Measurements from ENCODE around the gene RGS12.

RGS12 gene

GRCh38 chr4:3280466-3280865 is 12.4 kb upstream of the RGS12 start:
- no peak for DNase-seq

GRCh38 chr4:3283483-3283882 is 9.3 kb upstream of the RGS12 start:
- no peak for DNase-seq

DNA sequence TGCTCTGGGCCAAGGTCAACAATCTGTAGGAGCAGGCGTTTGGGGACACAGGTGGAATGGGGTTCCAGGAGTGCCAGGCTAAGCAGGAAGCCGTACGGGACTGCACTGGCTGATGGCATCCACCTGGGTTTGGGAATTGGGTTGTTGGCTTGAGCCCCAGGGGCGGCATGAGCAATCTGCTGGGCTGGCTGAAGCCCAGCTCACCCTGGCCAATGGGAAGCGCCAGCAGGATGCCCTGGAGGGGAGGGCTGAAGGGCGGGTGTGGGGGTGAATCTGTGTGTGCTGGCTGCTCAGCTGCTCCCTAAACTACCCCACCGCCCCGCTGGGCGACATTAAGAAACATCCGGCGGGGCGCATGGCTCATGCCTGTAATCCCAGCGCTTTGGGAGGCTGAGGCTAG is 8.9 kb upstream of the RGS12 start:
- peak; percentile 25 for DNase-seq

- no peak for DNase-seq
Observed at GRCh38 chr4:3284734-3285557, 7.9 kb upstream of the RGS12 start.

GRCh38 chr4:3285558-3286334 is 7.1 kb upstream of the RGS12 start:
- DNase-seq, result no peak

- DNase-seq, result no peak
Observed at GRCh38 chr4:3286335-3287175, 6.3 kb upstream of the RGS12 start.

DNA sequence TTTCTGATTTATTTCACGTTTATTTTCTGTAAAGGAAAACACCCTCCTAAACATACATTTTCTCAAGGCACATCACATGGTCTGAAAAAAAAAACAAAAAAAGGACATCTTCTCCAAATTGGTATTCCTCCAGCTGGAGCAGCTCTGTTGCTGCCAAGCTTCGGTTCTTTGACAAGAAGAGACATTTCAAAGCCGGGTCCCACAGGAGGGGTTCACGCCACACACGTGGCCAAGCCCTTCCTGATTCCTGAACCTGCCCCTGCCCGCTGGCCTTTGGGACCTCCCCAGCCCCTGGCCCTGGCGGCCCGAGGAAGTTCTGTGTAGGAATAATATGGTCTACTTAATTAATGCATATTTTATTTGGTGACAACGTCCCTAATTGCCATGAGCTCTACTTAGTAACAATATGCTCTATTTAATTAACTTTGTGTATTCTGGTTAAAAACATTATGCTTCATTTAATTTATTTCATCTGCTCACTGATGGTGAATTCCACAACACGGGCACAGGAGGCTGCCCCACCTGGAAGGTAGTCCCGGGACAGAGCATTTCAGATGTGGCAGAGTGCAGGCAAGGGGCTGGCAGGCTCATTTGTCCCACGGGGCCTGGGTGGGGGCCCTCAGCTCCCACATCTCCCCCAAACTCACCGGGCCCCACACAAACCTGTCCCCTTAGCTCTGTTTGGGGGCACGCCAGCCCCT is 5.4 kb upstream of the RGS12 start:
- no peak for DNase-seq

- no peak for DNase-seq
Observed at GRCh38 chr4:3287972-3288570, 4.8 kb upstream of the RGS12 start.

GRCh38 chr4:3288571-3289094 is 4.2 kb upstream of the RGS12 start:
- DNase-seq, result no peak

DNA sequence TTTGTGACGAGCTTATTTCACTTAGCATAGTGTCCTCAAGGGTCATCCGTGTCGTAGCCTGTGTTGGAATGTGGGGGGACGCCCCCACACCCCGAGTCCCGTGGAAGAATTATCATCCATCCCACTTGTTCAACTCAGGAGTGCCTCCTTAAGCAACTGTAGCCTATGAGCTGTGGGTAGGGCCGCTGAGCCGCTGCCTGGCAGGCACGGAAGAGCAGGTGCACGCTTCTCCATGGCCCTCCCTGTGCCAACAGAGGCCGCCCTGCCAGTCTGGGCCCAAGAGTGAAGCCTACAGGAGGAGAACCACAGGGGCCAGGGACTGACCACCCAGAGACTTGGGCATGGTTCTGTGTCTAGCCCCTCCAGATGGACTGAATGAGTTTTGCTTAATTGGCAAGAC is 2.3 kb upstream of the RGS12 start:
- no peak for DNase-seq

- no peak for DNase-seq
Observed at GRCh38 chr4:3290889-3291321, 1.9 kb upstream of the RGS12 start.

- no peak for DNase-seq
Observed at GRCh38 chr4:3291411-3291968, 1.3 kb upstream of the RGS12 start.

DNA sequence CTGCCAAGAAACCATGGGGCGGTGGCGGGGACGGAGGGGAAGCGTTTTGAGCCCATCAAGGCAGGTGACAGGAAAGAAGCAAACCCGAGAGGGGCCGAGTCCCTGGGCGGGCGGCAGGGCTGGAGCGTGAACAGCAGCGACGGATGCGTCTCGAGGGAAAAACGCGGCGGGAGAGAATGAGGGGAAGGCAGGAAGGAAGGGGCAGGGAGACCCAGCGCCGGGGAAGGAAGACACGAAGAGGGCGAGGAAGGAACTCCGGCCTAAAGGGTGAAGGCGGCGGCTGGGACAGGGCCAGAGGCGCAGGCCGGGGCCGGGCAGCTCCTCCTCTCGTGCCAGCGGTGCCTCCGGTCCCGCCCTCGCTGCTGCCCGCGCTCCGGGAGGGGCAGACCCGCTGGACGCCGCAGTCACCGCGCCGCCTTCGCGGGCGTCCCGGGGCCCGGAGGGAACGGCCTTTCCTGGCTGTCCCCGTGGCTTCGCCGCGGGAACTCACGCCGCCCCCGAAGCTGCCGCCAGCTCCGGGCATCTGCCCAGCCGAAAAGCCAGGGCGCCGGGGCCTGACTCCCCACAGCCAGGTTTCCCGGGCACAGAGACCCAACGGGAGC is 751 bp upstream of the RGS12 start:
- no peak for DNase-seq

- DNase-seq, result no peak
Observed at GRCh38 chr4:3293401-3294391, 875 bp downstream of the RGS12 start.

DNA sequence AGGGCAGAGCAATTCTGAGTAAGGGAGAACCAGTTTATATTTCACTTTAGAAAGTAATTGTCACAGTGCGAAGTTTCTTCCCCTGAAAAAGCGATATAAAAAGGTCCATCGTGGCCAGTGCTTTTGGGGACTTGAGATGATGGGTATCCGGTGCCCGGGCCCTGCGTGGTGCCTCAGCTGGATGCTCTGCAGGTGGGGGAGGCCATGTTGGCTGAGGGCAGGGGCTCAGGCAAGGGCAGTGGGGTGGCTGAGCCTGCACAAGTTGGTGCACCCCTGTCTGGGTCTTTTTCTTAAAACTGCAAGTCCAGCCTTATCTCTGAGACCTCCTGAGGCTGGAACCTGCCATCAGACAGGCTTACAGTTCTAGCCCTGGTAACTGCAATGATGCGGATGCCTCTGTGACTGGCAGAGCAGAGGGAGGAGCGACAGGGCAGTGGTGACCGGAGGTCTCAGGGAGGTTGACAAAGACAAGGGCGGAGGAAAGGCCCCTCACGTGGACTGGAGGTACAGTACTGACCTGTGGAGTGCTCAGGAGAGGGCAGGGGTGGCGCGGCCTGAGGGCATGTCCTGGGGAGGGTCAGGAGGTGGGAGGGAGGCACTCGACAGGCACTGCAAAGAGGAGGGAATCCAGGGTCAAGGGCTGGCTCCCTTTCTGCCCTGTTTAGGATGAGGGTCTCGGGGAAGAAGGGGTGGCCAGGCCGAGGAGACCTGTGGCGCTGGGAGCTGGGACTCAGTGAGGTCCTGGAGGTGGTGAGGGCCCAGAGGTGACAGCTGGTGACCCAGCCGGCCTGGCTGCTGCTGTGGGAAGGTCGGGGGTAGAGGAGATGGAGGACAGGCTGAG is 1.8 kb downstream of the RGS12 start:
- no peak for DNase-seq

- no peak for DNase-seq
Observed at GRCh38 chr4:3295837-3296624, 3.2 kb downstream of the RGS12 start.

DNA sequence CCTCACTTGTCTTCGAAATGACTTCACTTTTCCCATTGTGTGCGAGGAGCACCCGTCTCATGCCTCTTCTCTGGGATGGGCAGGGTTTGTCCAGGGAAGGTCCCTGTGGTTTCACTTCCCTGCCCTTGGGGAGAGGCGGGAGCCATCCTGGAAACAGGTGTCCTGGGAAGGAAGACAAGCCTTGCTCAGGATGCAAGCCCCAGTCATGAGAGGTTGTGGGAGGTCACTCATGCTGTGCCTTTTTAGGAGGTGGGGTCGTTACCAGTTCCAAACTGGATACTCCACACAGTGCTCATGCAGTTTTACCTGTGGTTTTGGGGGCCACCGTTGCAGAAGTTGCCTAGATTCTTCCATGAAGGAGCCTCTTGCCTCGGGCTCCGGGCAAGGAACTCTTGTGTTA is 3.8 kb downstream of the RGS12 start:
- no peak for DNase-seq
